GM23338 (cell line): ENCODE results near the gene TMEM182. TPM values are rescaled to one million over a fixed set of nuclear protein-coding genes. Genes with fewer than 3 reads are reported as not detected.

ENCODE experiments used
- ATAC-seq: fragments of 200-7000 bp; cut with Tn5 transposase; 3 replicates; pipeline ENCODE4 v1.9.1; 2020
- DNase-seq: peaks from one replicate; pipeline ENCODE4 v3.0.0-alpha.2; 2015; ENCODE audit warnings: low spot score
- H2AFZ ChIP-seq: fragments of 200-600 bp; sonication (generic); 2 replicates; pipeline ENCODE4 v1.8.0; 2016; ENCODE audit warnings: antibody characterized with exemption, mild to moderate bottlenecking, moderate library complexity
- H3F3A ChIP-seq: fragments of 200-600 bp; sonication (generic); replicated peaks from 2 replicates; pipeline ENCODE4 v1.8.0; 2017; ENCODE audit warnings: antibody characterized with exemption, mixed run types, low read depth
- H3K27ac ChIP-seq: fragments of 200-600 bp; sonication (generic); 2 replicates; pipeline ENCODE4 v1.6.1; 2016; ENCODE audit warnings: low read depth
- H3K27me3 ChIP-seq: fragments of 200-600 bp; sonication (generic); 2 replicates; pipeline ENCODE4 v1.8.0; 2016; ENCODE audit warnings: mild to moderate bottlenecking, mixed run types, moderate library complexity; ENCODE audit not compliant: insufficient read depth
- H3K36me3 ChIP-seq: fragments of 200-600 bp; sonication (generic); 2 replicates; pipeline ENCODE4 v1.8.0; 2016; ENCODE audit warnings: mild to moderate bottlenecking; ENCODE audit not compliant: insufficient read depth
- H3K4me1 ChIP-seq: fragments of 200-600 bp; sonication (generic); 2 replicates; pipeline ENCODE4 v1.8.0; 2016; ENCODE audit warnings: mild to moderate bottlenecking, moderate library complexity; ENCODE audit not compliant: insufficient read depth
- H3K4me2 ChIP-seq: fragments of 200-600 bp; sonication (generic); 2 replicates; pipeline ENCODE4 v1.7.1; 2017; ENCODE audit warnings: mixed run types
- H3K4me3 ChIP-seq: fragments of 200-600 bp; sonication (generic); 2 replicates; pipeline ENCODE4 v1.6.1; 2016; ENCODE audit warnings: mixed run types
- H3K79me2 ChIP-seq: fragments of 200-600 bp; sonication (generic); replicated peaks from 2 replicates; pipeline ENCODE4 v1.8.0; 2017; ENCODE audit warnings: mild to moderate bottlenecking; ENCODE audit not compliant: insufficient read depth
- H3K9me2 ChIP-seq: fragments of 200-600 bp; sonication (generic); 2 replicates; pipeline ENCODE4 v1.8.0; 2017; ENCODE audit not compliant: insufficient read depth
- H4K20me1 ChIP-seq: fragments of 200-600 bp; sonication (generic); replicated peaks from 2 replicates; pipeline ENCODE4 v1.8.0; 2017; ENCODE audit warnings: mild to moderate bottlenecking; ENCODE audit not compliant: insufficient read depth
- H3K27ac Mint-ChIP-seq: 2 replicates; pipeline ENCODE4 v1.8.0; 2020; ENCODE audit warnings: inconsistent platforms, mild to moderate bottlenecking, moderate library complexity, mixed read lengths
- H3K27me3 Mint-ChIP-seq: 3 replicates; pipeline ENCODE4 v1.8.0; 2022; ENCODE audit warnings: low read depth, mild to moderate bottlenecking, moderate library complexity, mixed read lengths, inconsistent platforms; ENCODE audit not compliant: insufficient read depth, poor library complexity
- H3K36me3 Mint-ChIP-seq: 3 replicates; pipeline ENCODE4 v1.8.0; 2021; ENCODE audit warnings: low read depth, mild to moderate bottlenecking, inconsistent platforms, moderate library complexity, mixed read lengths
- H3K4me1 Mint-ChIP-seq: 3 replicates; pipeline ENCODE4 v1.8.0; 2020; ENCODE audit warnings: mild to moderate bottlenecking, inconsistent platforms, mixed read lengths
- H3K4me3 Mint-ChIP-seq: 3 replicates; pipeline ENCODE4 v1.8.0; 2021; ENCODE audit warnings: moderate library complexity, mild to moderate bottlenecking, inconsistent platforms, mixed read lengths
- H3K9me3 Mint-ChIP-seq: 3 replicates; pipeline ENCODE4 v1.8.0; 2020; ENCODE audit warnings: moderate library complexity, mild to moderate bottlenecking, inconsistent platforms, mixed read lengths
- EZH2 ChIP-seq: fragments of 200-600 bp; sonication (generic); IDR thresholded peaks from one replicate; pipeline ENCODE4 v1.8.0; 2017; ENCODE audit warnings: antibody characterized with exemption, mild to moderate bottlenecking, low read depth; ENCODE audit not compliant: unreplicated experiment
- EZH2phosphoT487 ChIP-seq: fragments of 200-600 bp; sonication (generic); IDR thresholded peaks from one replicate; pipeline ENCODE4 v1.8.1; 2018; ENCODE audit warnings: antibody characterized with exemption; ENCODE audit not compliant: unreplicated experiment
- STAT1 ChIP-seq: IDR thresholded peaks from one replicate; pipeline ENCODE4 v1.6.1; 2016; ENCODE audit warnings: antibody characterized with exemption; ENCODE audit not compliant: unreplicated experiment
- ZNF114 ChIP-seq: fragments of 250-450 bp; sonication (Bioruptor Pico); IDR thresholded peaks from 2 replicates; pipeline ENCODE4 v1.5.0; 2020; ENCODE audit warnings: mild to moderate bottlenecking, moderate library complexity
- polyA plus RNA-seq: library from polyadenylated mRNA; unstranded; fragments of >200 nt; fragmentation: Nextera tagmentation; extraction: Ambion mirVana; gene quantifications from 2 replicates; pipeline ENCODE4 v1.2.1, GENCODE V29; 2016
- total RNA-seq: library from RNA; depleted of rRNA; stranded (reverse); fragments of >200 nt; shearing (Covaris generic); gene quantifications from 2 replicates; pipeline ENCODE4 v1.2.3, GENCODE V29; 2014
- TF ChIP-seq, protein P1 (sequence below), 2 experiments: fragments of 200-600 bp in 1 of 2; sonication (generic) in 1 of 2; conservative IDR thresholded peaks; 2 replicates each; pipeline versions ENCODE4 v1.5.1 to v1.6.1; 2016 to 2017; ENCODE audit warnings: antibody characterized with exemption in 2 of 2, low read depth in 2 of 2, mild to moderate bottlenecking in 2 of 2, moderate library complexity in 1 of 2
- TF ChIP-seq, protein P2 (sequence below): IDR thresholded peaks from 2 replicates; pipeline ENCODE4 v1.6.1; 2016; ENCODE audit warnings: antibody characterized with exemption

The TMEM182 gene
- total and polyA plus RNA-seq, 2 experiments from 2014 or later = 5.2 to 7.2 TPM

- Mint-ChIP-seq H3K4me3 (no peak overlapping the region), H3K9me3 (peaks cover 44% of the 10 kb centered on the region), H3K4me1 (peaks cover 3% of the 10 kb centered on the region), H3K27ac (no peak overlapping the region), H3K27me3 (peaks cover 5% of the 10 kb centered on the region), H3K36me3 (peaks cover 56% of the 10 kb centered on the region)
- Histone ChIP-seq H3K4me3 (no peak overlapping the region), H3K27ac (no peak overlapping the region), H3K27me3 (no peaks in the 10 kb centered on the region), H3K79me2 (no peaks in the 10 kb centered on the region), H2AFZ (no peak overlapping the region), H3K4me2 (no peak overlapping the region), H3K4me1 (no peaks in the 10 kb centered on the region), H3F3A (no peaks in the 10 kb centered on the region), H4K20me1 (no peaks in the 10 kb centered on the region), H3K36me3 (peaks cover 23% of the 10 kb centered on the region), H3K9me2 (no peaks in the 10 kb centered on the region)
- ATAC-seq = no peak
- no peak for DNase-seq
- TF ChIP-seq EZH2 = no peak
Observed at GRCh38 chr2:102798181-102798580, 36.4 kb downstream of the TMEM182 start.

GRCh38 chr2:102801098-102801718 is 39.4 kb downstream of the TMEM182 start:
- Histone ChIP-seq H3F3A (no peaks in the 10 kb centered on the region), H3K4me1 (no peaks in the 10 kb centered on the region), H2AFZ (no peak overlapping the region), H3K79me2 (no peaks in the 10 kb centered on the region), H3K27me3 (no peaks in the 10 kb centered on the region), H4K20me1 (no peaks in the 10 kb centered on the region), H3K4me2 (no peak overlapping the region), H3K27ac (no peak overlapping the region), H3K4me3 (no peak overlapping the region), H3K9me2 (0 out of 2 replicates have a peak, but pooled peaks cover 4% of the 10 kb centered on the region), H3K36me3 (peaks cover 23% of the 10 kb centered on the region)
- TF ChIP-seq, protein P1, sequence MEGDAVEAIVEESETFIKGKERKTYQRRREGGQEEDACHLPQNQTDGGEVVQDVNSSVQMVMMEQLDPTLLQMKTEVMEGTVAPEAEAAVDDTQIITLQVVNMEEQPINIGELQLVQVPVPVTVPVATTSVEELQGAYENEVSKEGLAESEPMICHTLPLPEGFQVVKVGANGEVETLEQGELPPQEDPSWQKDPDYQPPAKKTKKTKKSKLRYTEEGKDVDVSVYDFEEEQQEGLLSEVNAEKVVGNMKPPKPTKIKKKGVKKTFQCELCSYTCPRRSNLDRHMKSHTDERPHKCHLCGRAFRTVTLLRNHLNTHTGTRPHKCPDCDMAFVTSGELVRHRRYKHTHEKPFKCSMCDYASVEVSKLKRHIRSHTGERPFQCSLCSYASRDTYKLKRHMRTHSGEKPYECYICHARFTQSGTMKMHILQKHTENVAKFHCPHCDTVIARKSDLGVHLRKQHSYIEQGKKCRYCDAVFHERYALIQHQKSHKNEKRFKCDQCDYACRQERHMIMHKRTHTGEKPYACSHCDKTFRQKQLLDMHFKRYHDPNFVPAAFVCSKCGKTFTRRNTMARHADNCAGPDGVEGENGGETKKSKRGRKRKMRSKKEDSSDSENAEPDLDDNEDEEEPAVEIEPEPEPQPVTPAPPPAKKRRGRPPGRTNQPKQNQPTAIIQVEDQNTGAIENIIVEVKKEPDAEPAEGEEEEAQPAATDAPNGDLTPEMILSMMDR (conservative IDR thresholded peaks at IDR 0.05; ENCODE audit: low read depth in 2 of 2) = no peak
- TF ChIP-seq, protein P2, sequence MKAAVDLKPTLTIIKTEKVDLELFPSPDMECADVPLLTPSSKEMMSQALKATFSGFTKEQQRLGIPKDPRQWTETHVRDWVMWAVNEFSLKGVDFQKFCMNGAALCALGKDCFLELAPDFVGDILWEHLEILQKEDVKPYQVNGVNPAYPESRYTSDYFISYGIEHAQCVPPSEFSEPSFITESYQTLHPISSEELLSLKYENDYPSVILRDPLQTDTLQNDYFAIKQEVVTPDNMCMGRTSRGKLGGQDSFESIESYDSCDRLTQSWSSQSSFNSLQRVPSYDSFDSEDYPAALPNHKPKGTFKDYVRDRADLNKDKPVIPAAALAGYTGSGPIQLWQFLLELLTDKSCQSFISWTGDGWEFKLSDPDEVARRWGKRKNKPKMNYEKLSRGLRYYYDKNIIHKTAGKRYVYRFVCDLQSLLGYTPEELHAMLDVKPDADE = no peak
- no peak for TF ChIP-seq EZH2
- H3K9me3 Mint-ChIP-seq = peaks cover 52% of the 10 kb centered on the region
- no peak overlapping the region for H3K4me3 Mint-ChIP-seq
- peaks cover 5% of the 10 kb centered on the region for H3K27me3 Mint-ChIP-seq
- ATAC-seq (no peak), DNase-seq (peak; percentile 27)
- no peak overlapping the region for H3K27ac Mint-ChIP-seq
- H3K4me1 Mint-ChIP-seq = no peaks in the 10 kb centered on the region
- H3K36me3 Mint-ChIP-seq = peaks cover 73% of the 10 kb centered on the region

DNA sequence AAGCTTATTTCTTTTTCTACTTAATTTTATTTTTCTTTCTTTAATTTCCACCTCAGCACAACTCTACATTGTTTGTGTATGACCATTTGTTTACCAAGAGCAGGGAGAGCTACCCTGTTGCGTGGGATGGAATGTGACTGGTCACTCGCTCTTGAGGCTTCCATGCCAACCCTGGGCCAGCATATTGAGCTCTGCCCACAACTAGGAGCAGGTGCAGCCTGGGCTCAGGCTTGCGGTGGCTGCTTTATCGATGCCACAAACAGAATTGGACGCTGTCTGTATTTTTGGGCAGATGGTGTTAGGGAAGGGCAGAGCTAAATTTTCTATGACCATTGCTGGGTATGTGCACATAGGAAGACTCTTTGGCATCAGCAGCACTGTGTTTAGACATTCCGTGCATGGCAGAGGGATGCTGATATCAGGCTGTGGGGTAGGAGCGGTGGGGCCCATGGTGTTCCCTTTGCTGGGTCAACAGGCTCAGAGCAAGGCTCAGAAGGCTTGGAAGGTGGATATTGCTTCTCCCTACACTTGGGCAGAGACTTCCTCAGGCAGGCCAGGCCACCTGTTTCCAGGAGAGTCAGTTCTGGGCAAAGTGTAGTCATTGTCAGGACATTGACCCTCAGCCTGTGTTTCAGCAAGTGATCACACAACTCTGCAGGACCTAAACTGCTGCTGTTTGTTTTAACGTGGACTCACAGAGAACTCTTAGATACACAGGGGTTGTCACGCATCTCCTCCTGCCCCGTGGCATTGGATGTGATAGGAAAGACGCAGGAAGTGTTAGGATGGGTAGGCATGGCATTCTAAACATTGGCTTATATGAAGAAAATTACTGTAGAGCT is 40.2 kb downstream of the TMEM182 start:
- H3K27me3 ChIP-seq = no peaks in the 10 kb centered on the region
- no peak overlapping the region for H3K27ac ChIP-seq
- Mint-ChIP-seq H3K27ac (no peak overlapping the region), H3K9me3 (peaks cover 52% of the 10 kb centered on the region), H3K36me3 (peaks cover 73% of the 10 kb centered on the region), H3K4me1 (no peaks in the 10 kb centered on the region), H3K27me3 (peaks cover 5% of the 10 kb centered on the region), H3K4me3 (no peak overlapping the region)
- H3K36me3 ChIP-seq = peaks cover 23% of the 10 kb centered on the region
- H4K20me1 ChIP-seq = no peaks in the 10 kb centered on the region
- no peak overlapping the region for H2AFZ ChIP-seq
- no peak for DNase-seq
- 0 out of 2 replicates have a peak, but pooled peaks cover 4% of the 10 kb centered on the region for H3K9me2 ChIP-seq
- ATAC-seq = no peak
- H3K4me1 ChIP-seq = no peaks in the 10 kb centered on the region
- H3K4me3 ChIP-seq = no peak overlapping the region
- H3K79me2 ChIP-seq = no peaks in the 10 kb centered on the region
- H3F3A ChIP-seq = no peaks in the 10 kb centered on the region
- H3K4me2 ChIP-seq = no peak overlapping the region
- TF ChIP-seq EZH2phosphoT487 (no peak), ZNF114 (no peak), STAT1 (no peak)
- TF ChIP-seq, protein P2 = no peak
